GM06990 (cell line): Measurements from ENCODE around the gene NT5C2.
"Not testable (repeated sequence)": the region's sequence is repeated elsewhere in the genome, so short reads cannot be mapped to it uniquely, and the experiment has no call there.

Experiments
- DNase-seq: peaks from one replicate; pipeline ENCODE4 v3.0.0-alpha.2; 2011; ENCODE audit not compliant: insufficient read length; ENCODE audit errors: extremely low read depth
- H3K27me3 ChIP-seq: replicated peaks from 2 replicates; pipeline ENCODE4 v1.6.0; 2011; ENCODE audit warnings: low read length; ENCODE audit not compliant: control insufficient read depth, insufficient read depth
- H3K36me3 ChIP-seq: 2 replicates; pipeline ENCODE4 v1.5.1; 2011; ENCODE audit warnings: low read length; ENCODE audit not compliant: control insufficient read depth, insufficient read depth
- H3K4me3 ChIP-seq: replicated peaks from 2 replicates; pipeline ENCODE4 v1.5.1; 2011; ENCODE audit warnings: low read depth, mild to moderate bottlenecking, control low read depth, low read length
- CTCF ChIP-seq: IDR thresholded peaks from 2 replicates; pipeline ENCODE4 v1.5.1; 2011; ENCODE audit warnings: low read length, control low read depth, mild to moderate bottlenecking, inconsistent platforms; ENCODE audit not compliant: insufficient read depth, poor library complexity, severe bottlenecking

NT5C2 gene

GRCh38 chr10:103186128-103186527, 6.9 kb downstream of the NT5C2 start:
- no peak overlapping the region for H3K4me3 ChIP-seq
- TF ChIP-seq CTCF: no peak
- H3K27me3 ChIP-seq: no peaks in the 10 kb centered on the region
- no peaks in the 10 kb centered on the region; the same call in 1 of the 2 replicates for H3K36me3 ChIP-seq
- no peak for DNase-seq

- no peak for TF ChIP-seq CTCF
- Histone ChIP-seq H3K27me3 (no peaks in the 10 kb centered on the region), H3K4me3 (no peak overlapping the region), H3K36me3 (peaks cover 2% of the 10 kb centered on the region)
- no peak for DNase-seq
These were observed 8.5 kb downstream of the NT5C2 start for GRCh38 chr10:103184615-103185014.

GRCh38 chr10:103183991-103184451, 9.1 kb downstream of the NT5C2 start:
- H3K36me3 ChIP-seq, DNase-seq, H3K4me3 ChIP-seq, H3K27me3 ChIP-seq: not testable (repeated sequence)

GRCh38 chr10:103181244-103181643, 11.8 kb downstream of the NT5C2 start:
- DNase-seq: no peak
- H3K4me3 ChIP-seq: no peak overlapping the region
- H3K36me3 ChIP-seq: peaks cover 7% of the 10 kb centered on the region
- no peaks in the 10 kb centered on the region for H3K27me3 ChIP-seq
- no peak for TF ChIP-seq CTCF

- peaks cover 11% of the 10 kb centered on the region for H3K36me3 ChIP-seq
- DNase-seq: no peak
- no peaks in the 10 kb centered on the region for H3K27me3 ChIP-seq
- TF ChIP-seq CTCF: no peak
- H3K4me3 ChIP-seq: no peak overlapping the region
These were observed 12.6 kb downstream of the NT5C2 start for GRCh38 chr10:103180491-103180890.

GRCh38 chr10:103177123-103177522, 15.9 kb downstream of the NT5C2 start:
- Histone ChIP-seq H3K27me3 (no peaks in the 10 kb centered on the region), H3K4me3 (no peak overlapping the region), H3K36me3 (peaks cover 18% of the 10 kb centered on the region)
- no peak for DNase-seq
- no peak for TF ChIP-seq CTCF
